Keratinocyte (primary cell): ENCODE measurements around the gene CACNA1C.

Source experiments
- EZH2 ChIP-seq: IDR thresholded peaks from one replicate; pipeline ENCODE4 v1.6.1; 2012; ENCODE audit warnings: inconsistent platforms, mild to moderate bottlenecking, low read length, moderate library complexity
- TF ChIP-seq, protein P1 (sequence below), 3 experiments: IDR thresholded peaks in 1 of 3; conservative IDR thresholded peaks in 1 of 3; optimal IDR thresholded peaks in 1 of 3; 2 replicates in 2 of 3; 3 replicates in 1 of 3; pipeline versions ENCODE3 to v1.5.1; 2011; ENCODE audit warnings: low read length in 3 of 3, mild to moderate bottlenecking in 3 of 3, moderate library complexity in 2 of 3, control low read depth in 1 of 3, inconsistent platforms in 1 of 3; ENCODE audit not compliant: insufficient read depth in 2 of 3; ENCODE audit errors: extremely low read depth in 1 of 3

DNA sequence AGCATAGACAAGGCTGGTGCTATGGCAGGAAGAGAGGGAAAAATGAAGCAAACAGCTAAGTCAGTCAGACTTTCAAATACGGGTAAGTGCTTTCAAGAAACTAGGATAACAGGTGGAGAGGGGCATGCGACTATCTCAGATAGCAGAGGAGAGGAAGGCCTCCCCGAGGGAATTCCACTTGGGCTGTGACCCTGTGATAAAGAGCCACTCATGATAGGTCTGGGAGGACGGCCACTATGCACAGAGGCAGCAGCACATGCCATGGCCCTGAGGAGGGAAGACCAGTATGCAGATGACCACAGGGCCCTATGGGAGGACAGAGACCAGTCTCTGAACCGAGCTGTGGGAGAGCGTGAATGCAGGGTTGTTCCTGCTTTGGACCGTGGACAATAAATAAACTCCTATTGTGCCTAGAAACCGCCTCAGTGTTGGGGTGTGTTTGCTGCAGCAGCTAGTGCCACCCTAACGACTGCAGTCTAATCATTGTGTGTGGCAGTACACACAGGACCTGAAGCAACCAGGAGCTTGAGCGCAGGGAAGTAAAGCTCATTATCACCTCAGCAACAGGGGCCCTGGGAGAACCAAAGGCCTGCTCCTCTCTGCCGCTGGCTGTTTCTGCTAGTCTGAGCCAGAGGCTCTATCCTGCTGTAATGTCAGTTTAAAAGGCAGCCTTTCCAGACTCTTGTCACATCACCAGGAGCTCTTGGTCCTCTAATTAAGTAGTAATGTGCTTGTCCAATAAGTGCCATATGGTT is 119.1 kb downstream of the CACNA1C start:
- TF ChIP-seq, protein P1, sequence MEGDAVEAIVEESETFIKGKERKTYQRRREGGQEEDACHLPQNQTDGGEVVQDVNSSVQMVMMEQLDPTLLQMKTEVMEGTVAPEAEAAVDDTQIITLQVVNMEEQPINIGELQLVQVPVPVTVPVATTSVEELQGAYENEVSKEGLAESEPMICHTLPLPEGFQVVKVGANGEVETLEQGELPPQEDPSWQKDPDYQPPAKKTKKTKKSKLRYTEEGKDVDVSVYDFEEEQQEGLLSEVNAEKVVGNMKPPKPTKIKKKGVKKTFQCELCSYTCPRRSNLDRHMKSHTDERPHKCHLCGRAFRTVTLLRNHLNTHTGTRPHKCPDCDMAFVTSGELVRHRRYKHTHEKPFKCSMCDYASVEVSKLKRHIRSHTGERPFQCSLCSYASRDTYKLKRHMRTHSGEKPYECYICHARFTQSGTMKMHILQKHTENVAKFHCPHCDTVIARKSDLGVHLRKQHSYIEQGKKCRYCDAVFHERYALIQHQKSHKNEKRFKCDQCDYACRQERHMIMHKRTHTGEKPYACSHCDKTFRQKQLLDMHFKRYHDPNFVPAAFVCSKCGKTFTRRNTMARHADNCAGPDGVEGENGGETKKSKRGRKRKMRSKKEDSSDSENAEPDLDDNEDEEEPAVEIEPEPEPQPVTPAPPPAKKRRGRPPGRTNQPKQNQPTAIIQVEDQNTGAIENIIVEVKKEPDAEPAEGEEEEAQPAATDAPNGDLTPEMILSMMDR (optimal IDR thresholded peaks at IDR 0.05 in 1 of 3, IDR thresholded peaks at IDR 0.05 in 1 of 3, conservative IDR thresholded peaks at IDR 0.05 in 1 of 3; ENCODE audit: extremely low read depth in 1 of 3, insufficient read depth in 2 of 3, low read length in 3 of 3): no peak
- TF ChIP-seq EZH2: no peak
